ENCODE measurements around the gene HAPLN2. TPM values are rescaled to one million over a fixed set of nuclear protein-coding genes. Genes with fewer than 3 reads are reported as not detected.

The HAPLN2 gene
- total RNA-seq, 2 experiments from 2014 or later: not detected

GRCh38 chr1:156667968-156668709 is 48.9 kb downstream of the HAPLN2 start:
- intact Hi-C loops (cut with micrococcal nuclease): no loop called here
- no peaks in the 10 kb centered on the region for H3K36me3 Mint-ChIP-seq (ENCODE audit: low read depth)
- ChIA-PET CTCF (interaction anchor here (0.6 to 1.9 kb wide), 4 partner anchors 9 to 21 kb away, joined by 3 to 4 read pairs (median 4); partner anchors contain the start of gene NES), POLR2A (interaction anchor here (0.6 kb wide), 1 partner anchor 363 kb away, joined by 4 read pairs; no protein-coding TSS in a partner anchor)
- peaks cover 5% of the 10 kb centered on the region for H3K27me3 Mint-ChIP-seq
- H3K9me3 Mint-ChIP-seq: no peaks in the 10 kb centered on the region
- H3K27ac Mint-ChIP-seq: no peak overlapping the region
- TF ChIP-seq, protein P1, sequence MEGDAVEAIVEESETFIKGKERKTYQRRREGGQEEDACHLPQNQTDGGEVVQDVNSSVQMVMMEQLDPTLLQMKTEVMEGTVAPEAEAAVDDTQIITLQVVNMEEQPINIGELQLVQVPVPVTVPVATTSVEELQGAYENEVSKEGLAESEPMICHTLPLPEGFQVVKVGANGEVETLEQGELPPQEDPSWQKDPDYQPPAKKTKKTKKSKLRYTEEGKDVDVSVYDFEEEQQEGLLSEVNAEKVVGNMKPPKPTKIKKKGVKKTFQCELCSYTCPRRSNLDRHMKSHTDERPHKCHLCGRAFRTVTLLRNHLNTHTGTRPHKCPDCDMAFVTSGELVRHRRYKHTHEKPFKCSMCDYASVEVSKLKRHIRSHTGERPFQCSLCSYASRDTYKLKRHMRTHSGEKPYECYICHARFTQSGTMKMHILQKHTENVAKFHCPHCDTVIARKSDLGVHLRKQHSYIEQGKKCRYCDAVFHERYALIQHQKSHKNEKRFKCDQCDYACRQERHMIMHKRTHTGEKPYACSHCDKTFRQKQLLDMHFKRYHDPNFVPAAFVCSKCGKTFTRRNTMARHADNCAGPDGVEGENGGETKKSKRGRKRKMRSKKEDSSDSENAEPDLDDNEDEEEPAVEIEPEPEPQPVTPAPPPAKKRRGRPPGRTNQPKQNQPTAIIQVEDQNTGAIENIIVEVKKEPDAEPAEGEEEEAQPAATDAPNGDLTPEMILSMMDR (IDR thresholded peaks at IDR 0.05): no peak
- H3K4me1 Mint-ChIP-seq (ENCODE audit: low read depth): no peaks in the 10 kb centered on the region
- ATAC-seq (no peak), DNase-seq (no peak)
- no peak overlapping the region for H3K4me3 Mint-ChIP-seq

- ChIA-PET CTCF (interaction anchor here (1.9 kb wide), 1 partner anchor 10 kb away, joined by 4 read pairs; no protein-coding TSS in a partner anchor), POLR2A (no interaction called here)
- H3K36me3 Mint-ChIP-seq (ENCODE audit: low read depth): no peaks in the 10 kb centered on the region
- no peaks in the 10 kb centered on the region for H3K4me1 Mint-ChIP-seq (ENCODE audit: low read depth)
- no peaks in the 10 kb centered on the region for H3K9me3 Mint-ChIP-seq
- peaks cover 7% of the 10 kb centered on the region for H3K27me3 Mint-ChIP-seq
- no peak overlapping the region for H3K27ac Mint-ChIP-seq
- H3K4me3 Mint-ChIP-seq: no peak overlapping the region
- intact Hi-C loops (cut with micrococcal nuclease): no loop called here
- DNase-seq: no peak
- TF ChIP-seq, protein P1 (IDR thresholded peaks at IDR 0.05): no peak
- ATAC-seq: no peak
These were observed 49.8 kb downstream of the HAPLN2 start for GRCh38 chr1:156668801-156669637.

DNA sequence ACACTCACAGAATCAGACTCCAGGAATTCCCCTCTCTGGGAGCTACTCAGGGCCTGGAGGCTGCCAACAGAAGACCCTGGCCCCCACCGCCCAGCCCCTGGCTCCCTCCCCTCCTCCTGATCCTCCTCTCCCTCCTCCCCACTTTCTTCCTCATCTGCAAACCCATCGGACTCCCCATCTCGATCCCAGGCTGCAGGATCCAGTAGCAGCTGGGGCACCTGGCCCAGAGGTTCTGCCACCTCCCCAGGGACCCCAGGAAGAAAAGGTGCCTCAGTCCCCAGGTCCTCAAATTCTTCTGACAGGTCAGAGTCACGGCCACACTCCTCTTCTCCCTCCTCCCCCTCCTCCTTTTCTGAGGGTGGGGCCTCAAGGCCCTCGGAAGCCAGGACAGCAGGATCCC is 50.6 kb downstream of the HAPLN2 start:
- Mint-ChIP-seq H3K27me3 (peaks cover 10% of the 10 kb centered on the region), H3K9me3 (no peaks in the 10 kb centered on the region), H3K36me3 (ENCODE audit: low read depth) (no peaks in the 10 kb centered on the region), H3K4me1 (ENCODE audit: low read depth) (no peaks in the 10 kb centered on the region), H3K4me3 (no peak overlapping the region), H3K27ac (no peak overlapping the region)
- POLR2A ChIA-PET: interaction anchor here (1.3 kb wide), 1 partner anchor 14 kb away, joined by 3 read pairs; no protein-coding TSS in a partner anchor
- ATAC-seq (no peak), DNase-seq (no peak)
- CTCF ChIA-PET: interaction anchor here (0.9 to 1.0 kb wide), 2 partner anchors 20 to 43 kb away, joined by 3 to 5 read pairs; no protein-coding TSS in a partner anchor
- intact Hi-C loops (cut with micrococcal nuclease): no loop called here
- TF ChIP-seq, protein P1 (IDR thresholded peaks at IDR 0.05): no peak

- H3K4me1 Mint-ChIP-seq (ENCODE audit: low read depth): no peaks in the 10 kb centered on the region
- no peaks in the 10 kb centered on the region for H3K36me3 Mint-ChIP-seq (ENCODE audit: low read depth)
- no peak overlapping the region for H3K27ac Mint-ChIP-seq
- DNase-seq (no peak), ATAC-seq (no peak)
- TF ChIP-seq, protein P1 (IDR thresholded peaks at IDR 0.05): no peak
- intact Hi-C loops (cut with micrococcal nuclease): no loop called here
- H3K4me3 Mint-ChIP-seq: no peak overlapping the region
- CTCF ChIA-PET: interaction anchor here (0.9 to 1.0 kb wide), 2 partner anchors 19 to 44 kb away, joined by 3 to 5 read pairs; no protein-coding TSS in a partner anchor
- H3K27me3 Mint-ChIP-seq: peaks cover 16% of the 10 kb centered on the region
- H3K9me3 Mint-ChIP-seq: no peaks in the 10 kb centered on the region
- POLR2A ChIA-PET: interaction anchor here (1.3 kb wide), 1 partner anchor 14 kb away, joined by 3 read pairs; no protein-coding TSS in a partner anchor
These were observed 51.1 kb downstream of the HAPLN2 start for GRCh38 chr1:156670359-156670758.
